ENCODE results near the gene RBM19.
"Not testable (repeated sequence)": the region's sequence is repeated elsewhere in the genome, so short reads cannot be mapped to it uniquely, and the experiment has no call there.

RBM19 gene

GRCh38 chr12:113825705-113826104 is 140.4 kb downstream of the RBM19 start:
- DNase-seq: no peak

- DNase-seq: no peak
Observed at GRCh38 chr12:113823816-113824215, 142.3 kb downstream of the RBM19 start.

- no peak for DNase-seq
Observed at GRCh38 chr12:113823016-113823415, 143.1 kb downstream of the RBM19 start.

GRCh38 chr12:113820842-113821241 is 145.3 kb downstream of the RBM19 start:
- DNase-seq: no peak

GRCh38 chr12:113820309-113820708 is 145.8 kb downstream of the RBM19 start:
- no peak for DNase-seq

GRCh38 chr12:113819495-113819894 is 146.6 kb downstream of the RBM19 start:
- no peak for DNase-seq

GRCh38 chr12:113818833-113819232 is 147.3 kb downstream of the RBM19 start:
- no peak for DNase-seq

- no peak for DNase-seq
Observed at GRCh38 chr12:113818283-113818682, 147.8 kb downstream of the RBM19 start.

GRCh38 chr12:113816866-113817265 is 149.3 kb downstream of the RBM19 start:
- DNase-seq: no peak

GRCh38 chr12:113815031-113815430 is 151.1 kb downstream of the RBM19 start:
- DNase-seq: no peak

GRCh38 chr12:113813229-113813541 is 152.9 kb downstream of the RBM19 start:
- DNase-seq: no peak

GRCh38 chr12:113812411-113813228 is 153.5 kb downstream of the RBM19 start:
- no peak for DNase-seq

GRCh38 chr12:113809462-113810220 is 156.5 kb downstream of the RBM19 start:
- DNase-seq: not testable (repeated sequence)

GRCh38 chr12:113808095-113808951 is 157.8 kb downstream of the RBM19 start:
- DNase-seq: no peak

GRCh38 chr12:113805673-113806072 is 160.5 kb downstream of the RBM19 start:
- DNase-seq: no peak

- no peak for DNase-seq
Observed at GRCh38 chr12:113804961-113805600, 161.0 kb downstream of the RBM19 start.

- no peak for DNase-seq
Observed at GRCh38 chr12:113803759-113804140, 162.4 kb downstream of the RBM19 start.

GRCh38 chr12:113802966-113803758 is 163.0 kb downstream of the RBM19 start:
- DNase-seq: no peak

- DNase-seq: no peak
Observed at GRCh38 chr12:113802000-113802749, 163.9 kb downstream of the RBM19 start.

- DNase-seq: no peak
Observed at GRCh38 chr12:113800201-113800600, 165.9 kb downstream of the RBM19 start.

- no peak for DNase-seq
Observed at GRCh38 chr12:113798552-113798951, 167.6 kb downstream of the RBM19 start.
